HG02885 (cell line): Measurements from ENCODE around the gene CCDC127.
"Not testable (repeated sequence)": the region's sequence is repeated elsewhere in the genome, so short reads cannot be mapped to it uniquely, and the experiment has no call there.

Source experiments
- ATAC-seq: cut with Tn5 transposase; IDR thresholded peaks from one replicate; pipeline ENCODE4 v1.9.1; 2021; ENCODE audit warnings: mild to moderate bottlenecking; ENCODE audit not compliant: unreplicated experiment, poor library complexity

Gene CCDC127

GRCh38 chr5:178110-178509 is 39.8 kb downstream of the CCDC127 start:
- no peak for ATAC-seq

- ATAC-seq, result no peak
Observed at GRCh38 chr5:176296-176823, 41.6 kb downstream of the CCDC127 start.

- ATAC-seq, result no peak
Observed at GRCh38 chr5:174876-175465, 43.0 kb downstream of the CCDC127 start.

GRCh38 chr5:174291-174600 is 43.7 kb downstream of the CCDC127 start:
- ATAC-seq, result no peak

- no peak for ATAC-seq
Observed at GRCh38 chr5:173392-174290, 44.3 kb downstream of the CCDC127 start.

- ATAC-seq, result no peak
Observed at GRCh38 chr5:172841-173251, 45.1 kb downstream of the CCDC127 start.

GRCh38 chr5:172421-172820 is 45.5 kb downstream of the CCDC127 start:
- ATAC-seq, result no peak

- ATAC-seq, result no peak
Observed at GRCh38 chr5:171801-172331, 46.1 kb downstream of the CCDC127 start.

GRCh38 chr5:170971-171800 is 46.8 kb downstream of the CCDC127 start:
- no peak for ATAC-seq

GRCh38 chr5:169728-170094 is 48.2 kb downstream of the CCDC127 start:
- no peak for ATAC-seq

- ATAC-seq, result no peak
Observed at GRCh38 chr5:169071-169727, 48.8 kb downstream of the CCDC127 start.

GRCh38 chr5:167982-168660 is 49.8 kb downstream of the CCDC127 start:
- ATAC-seq, result no peak

GRCh38 chr5:167511-167910 is 50.4 kb downstream of the CCDC127 start:
- no peak for ATAC-seq

GRCh38 chr5:166441-167372 is 51.2 kb downstream of the CCDC127 start:
- no peak for ATAC-seq

GRCh38 chr5:164783-165182 is 53.2 kb downstream of the CCDC127 start:
- not testable (repeated sequence) for ATAC-seq

- no peak for ATAC-seq
Observed at GRCh38 chr5:164244-164643, 53.7 kb downstream of the CCDC127 start.

GRCh38 chr5:163841-164240 is 54.1 kb downstream of the CCDC127 start:
- no peak for ATAC-seq

GRCh38 chr5:163338-163620 is 54.7 kb downstream of the CCDC127 start:
- ATAC-seq, result no peak
